HepG2 (cell line): Measurements from ENCODE around the gene TBCEL. TPM values are rescaled to one million over a fixed set of nuclear protein-coding genes. Genes with fewer than 3 reads are reported as not detected.

ENCODE experiments used
- ATAC-seq: fragments of 200-7000 bp; cut with Tn5 transposase; 3 replicates; pipeline ENCODE4 v1.9.1; 2020; ENCODE audit warnings: mild to moderate bottlenecking, moderate library complexity
- BruUV-seq: library from RNA; stranded (reverse); fragments of 400-500 nt; replicated peaks from 2 replicates; lab custom pipeline; 2021; lab: Mats Ljungman, UMichigan
- CTCF ChIA-PET: fragments of 300-600 bp; formaldehyde crosslinking; extraction: SDS; loops from one replicate; lab custom pipeline; 2021; ENCODE audit warnings: low total read pairs, inconsistent platforms, low intra/inter-chr PET ratio; lab: Yijun Ruan, JAX
- POLR2A ChIA-PET: fragments of 350-600 bp; sonication (Branson Sonifier 250); formaldehyde crosslinking; loops from one replicate; lab custom pipeline; 2020; ENCODE audit warnings: antibody characterized with exemption, inconsistent platforms; lab: Yijun Ruan, JAX
- DNase-seq: peaks from one replicate; pipeline ENCODE4 v3.0.0-alpha.2; 2015; ENCODE audit warnings: low spot score
- FAIRE-seq: peaks from 3 replicates; lab custom pipeline; 2011; peaks lifted over from hg19 to GRCh38; lab: Jason Lieb, UNC
- H2AFZ ChIP-seq: one replicate; pipeline ENCODE4 v1.6.1; 2011; ENCODE audit warnings: low read length, inconsistent platforms
- H3K27ac ChIP-seq: fragments of 300-600 bp; 3 replicates; pipeline ENCODE4 v1.8.0; 2011; ENCODE audit warnings: mixed run types, mild to moderate bottlenecking, mixed read lengths, low read length, inconsistent platforms; ENCODE audit not compliant: insufficient read depth; ENCODE audit errors: extremely low read length
- H3K27me3 ChIP-seq, 2 experiments: fragments of 200-600 bp in 1 of 2; 2 replicates in 1 of 2; 3 replicates in 1 of 2; pipeline versions ENCODE4 v1.6.0 to v1.8.0; 2011; ENCODE audit warnings: low read length in 2 of 2, mild to moderate bottlenecking in 2 of 2, moderate library complexity in 2 of 2, inconsistent platforms in 1 of 2; ENCODE audit not compliant: insufficient read depth in 2 of 2, control insufficient read depth in 1 of 2
- H3K36me3 ChIP-seq, 2 experiments: fragments of 200-600 bp in 1 of 2; replicated peaks in 1 of 2; 2 replicates in 1 of 2; 3 replicates in 1 of 2; pipeline versions ENCODE4 v1.5.1 to v1.8.0; 2011; ENCODE audit warnings: low read length in 2 of 2, inconsistent platforms in 1 of 2; ENCODE audit not compliant: insufficient read depth in 2 of 2, control insufficient read depth in 1 of 2
- H3K4me1 ChIP-seq: 2 replicates; pipeline ENCODE4 v1.5.1; 2012; ENCODE audit warnings: low read length, inconsistent platforms; ENCODE audit not compliant: insufficient read depth
- H3K4me2 ChIP-seq: 2 replicates; pipeline ENCODE4 v1.6.0; 2011; ENCODE audit warnings: low read depth, low read length, inconsistent platforms
- H3K4me3 ChIP-seq, 3 experiments: fragments of 200-600 bp in 1 of 3; sonication (generic), shearing (Covaris generic) in 1 of 3; replicated peaks in 1 of 3; 2 replicates each; pipeline ENCODE4 v1.5.1; 2011 to 2016; ENCODE audit warnings: low read length in 3 of 3, inconsistent platforms in 2 of 3, low read depth in 2 of 3, mild to moderate bottlenecking in 2 of 3, control low read depth in 1 of 3, mixed read lengths in 1 of 3; ENCODE audit not compliant: insufficient read depth in 1 of 3
- H3K79me2 ChIP-seq: one replicate; pipeline ENCODE4 v1.6.1; 2011; ENCODE audit warnings: low read length, inconsistent platforms; ENCODE audit not compliant: insufficient read depth
- H3K9ac ChIP-seq: 2 replicates; pipeline ENCODE4 v1.6.0; 2011; ENCODE audit warnings: mild to moderate bottlenecking, low read depth, low read length, inconsistent platforms; ENCODE audit not compliant: insufficient read depth
- H3K9me3 ChIP-seq: 2 replicates; pipeline ENCODE4 v1.5.1; 2012; ENCODE audit warnings: mild to moderate bottlenecking, low read length
- H4K20me1 ChIP-seq: 2 replicates; pipeline ENCODE4 v1.6.0; 2011; ENCODE audit warnings: inconsistent platforms, mild to moderate bottlenecking, low read length, moderate library complexity; ENCODE audit not compliant: insufficient read depth
- ELF4 ChIP-seq: sonication (generic); formaldehyde crosslinking; IDR thresholded peaks from 2 replicates; pipeline ENCODE4 v1.5.0; 2020; ENCODE audit warnings: missing genetic modification reagents, mild to moderate bottlenecking, moderate library complexity, borderline replicate concordance
- EP300 ChIP-seq, 3 experiments: sonication (generic) in 1 of 3; formaldehyde crosslinking in 1 of 3; IDR thresholded peaks; 2 replicates each; pipeline versions ENCODE4 v1.5.1 to v1.6.1; 2011 to 2020; ENCODE audit warnings: low read depth in 2 of 3, low read length in 2 of 3, borderline replicate concordance in 1 of 3, improper control_type of control experiment in 1 of 3, mild to moderate bottlenecking in 1 of 3, missing genetic modification reagents in 1 of 3, moderate library complexity in 1 of 3
- GABPA ChIP-seq, 2 experiments: IDR thresholded peaks; 2 replicates each; pipeline ENCODE4 v1.6.1; 2011 to 2016; ENCODE audit warnings: low read depth in 2 of 2, low read length in 1 of 2, missing biosample characterization in 1 of 2, missing genetic modification characterization in 1 of 2
- RBAK ChIP-seq: sonication (generic); formaldehyde crosslinking; IDR thresholded peaks from 2 replicates; pipeline ENCODE4 v1.5.1; 2020; ENCODE audit warnings: mild to moderate bottlenecking, missing genetic modification reagents
- RBM22 ChIP-seq: fragments of 200-400 bp; formaldehyde crosslinking; optimal IDR thresholded peaks from 2 replicates; pipeline ENCODE3; 2017; ENCODE audit warnings: mild to moderate bottlenecking, low read length, moderate library complexity
- SSRP1 ChIP-seq: IDR thresholded peaks from 2 replicates; pipeline ENCODE4 v1.6.1; 2016; ENCODE audit warnings: control low read depth
- STAT6 ChIP-seq: sonication (generic); formaldehyde crosslinking; IDR thresholded peaks from 2 replicates; pipeline ENCODE4 v1.4.0; 2020; ENCODE audit warnings: missing genetic modification reagents, mild to moderate bottlenecking, borderline replicate concordance
- TRIM24 ChIP-seq: sonication (generic); formaldehyde crosslinking; IDR thresholded peaks from 2 replicates; pipeline ENCODE4 v1.8.0; 2022; ENCODE audit warnings: mild to moderate bottlenecking, missing genetic modification reagents
- ZFP36L2 ChIP-seq: sonication (generic); formaldehyde crosslinking; IDR thresholded peaks from 2 replicates; pipeline ENCODE4 v1.4.0; 2020; ENCODE audit warnings: missing genetic modification reagents
- ZNF251 ChIP-seq: sonication (generic); formaldehyde crosslinking; IDR thresholded peaks from 2 replicates; pipeline ENCODE4 v1.9.0; 2021; ENCODE audit warnings: mild to moderate bottlenecking, missing genetic modification reagents
- ZNF292 ChIP-seq: sonication (generic); formaldehyde crosslinking; IDR thresholded peaks from 2 replicates; pipeline ENCODE4 v1.8.1; 2022; ENCODE audit warnings: mild to moderate bottlenecking, low read depth, missing genetic modification reagents, borderline replicate concordance
- WGBS: methylation state at CpG from one replicate; pipeline ENCODE4 v1.1.6; 2017; ENCODE audit warnings: low lambda C conversion rate; 5-methylcytosine and 5-hydroxymethylcytosine counted together
- in situ Hi-C: cut with HindIII; loops from 2 replicates; pipeline ENCODE4 v1.10.0; 2017; ENCODE audit warnings: low pct_unique_long_range_greater_than_20kb; ENCODE audit not compliant: extremely low pct_ligation_motif_present
- intact Hi-C: fragments of 100-400 bp; cut with micrococcal nuclease; formaldehyde crosslinking; loops from one replicate; pipeline ENCODE4 v1.10.0; 2022; ENCODE audit not compliant: unreplicated experiment
- polyA plus RNA-seq, 8 experiments: library from polyadenylated mRNA; depleted of rRNA in 3 of 8; stranded (reverse) in 7 of 8; unstranded in 1 of 8; fragments of >200 nt; fragmentation: Illumina TruSeq in 4 of 8; extraction: Trizol in 4 of 8; gene quantifications; 2 replicates each; pipeline versions ENCODE4 v1.2.1 to v1.2.3, GENCODE V29; 2011 to 2016; ENCODE audit warnings: low read depth in 4 of 8, missing spikeins in 1 of 8, mixed read lengths in 1 of 8; ENCODE audit not compliant: insufficient read depth in 1 of 8
- total RNA-seq, 5 experiments: library from RNA; depleted of rRNA; stranded (reverse); fragments of >200 nt; fragmentation: Illumina TruSeq; extraction: Trizol; gene quantifications; 2 replicates each; pipeline ENCODE4 v1.2.3, GENCODE V29; 2016; ENCODE audit warnings: low read depth in 1 of 5
- TF ChIP-seq, protein P1 (sequence below): sonication (generic); formaldehyde crosslinking; conservative IDR thresholded peaks from 2 replicates; pipeline ENCODE4 v1.5.0; 2020; ENCODE audit warnings: missing genetic modification reagents
- TF ChIP-seq, protein P2 (sequence below): sonication (generic); formaldehyde crosslinking; IDR thresholded peaks from 2 replicates; pipeline ENCODE4 v1.4.0; 2020; ENCODE audit warnings: mild to moderate bottlenecking, missing genetic modification reagents
- TF ChIP-seq, protein P3 (sequence below): IDR thresholded peaks from 2 replicates; pipeline ENCODE4 v1.6.1; 2012; ENCODE audit warnings: low read length, improper control_type of control experiment

The TBCEL gene
- total and polyA plus RNA-seq, 2 of the 13 experiments (the other 11 are each of a cell fraction or from before 2014, with no cell fraction given), result 6.1 to 12.5 TPM

DNA sequence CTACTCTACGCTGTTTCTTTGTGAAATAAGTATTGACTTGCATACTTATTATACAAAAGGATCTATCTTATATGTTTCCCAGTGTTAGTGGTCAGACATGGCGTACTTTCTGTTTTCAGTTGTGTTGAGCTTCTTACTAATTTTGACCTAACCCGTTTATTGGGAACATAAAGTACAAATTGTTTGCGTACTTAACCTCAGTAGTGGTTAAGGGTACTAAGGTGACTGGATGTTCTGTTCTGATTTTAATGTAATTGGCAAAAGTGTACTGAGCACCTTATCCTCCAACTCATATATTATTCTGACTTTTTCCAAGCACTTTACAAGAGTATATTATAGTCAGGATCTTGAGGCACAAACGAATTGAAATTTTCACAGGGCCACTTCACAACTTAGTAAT is 17.2 kb downstream of the TBCEL start:
- CTCF ChIA-PET, result no interaction called here
- no peaks in the 10 kb centered on the region for H3K27me3 ChIP-seq
- no peak overlapping the region for H3K9ac ChIP-seq
- no peaks in the 10 kb centered on the region for H3K9me3 ChIP-seq
- FAIRE-seq (no peak), ATAC-seq (no peak), DNase-seq (no peak)
- intact Hi-C loops, result no loop called here
- no peak overlapping the region for H2AFZ ChIP-seq
- no peak overlapping the region for H3K27ac ChIP-seq
- no peaks in the 10 kb centered on the region for H3K36me3 ChIP-seq
- 95% methylated on average over 5 of the region's 5 CpGs for WGBS
- H3K4me2 ChIP-seq, result no peak overlapping the region
- in situ Hi-C loops, result no loop called here
- POLR2A ChIA-PET, result no interaction called here
- TF ChIP-seq ELF4 (CRISPR knock-in tag), result no peak
- TF ChIP-seq ZFP36L2 (CRISPR knock-in tag), result no peak
- no peak for TF ChIP-seq ZNF292 (CRISPR knock-in tag)
- no peak for TF ChIP-seq EP300 (IDR thresholded peaks at IDR 0.05; ENCODE audit: low read depth in 2 of 2, low read length in 2 of 2)
- no peak for TF ChIP-seq EP300 (CRISPR knock-in tag; IDR thresholded peaks at IDR 0.05; ENCODE audit: borderline replicate concordance)
- TF ChIP-seq, protein P1, sequence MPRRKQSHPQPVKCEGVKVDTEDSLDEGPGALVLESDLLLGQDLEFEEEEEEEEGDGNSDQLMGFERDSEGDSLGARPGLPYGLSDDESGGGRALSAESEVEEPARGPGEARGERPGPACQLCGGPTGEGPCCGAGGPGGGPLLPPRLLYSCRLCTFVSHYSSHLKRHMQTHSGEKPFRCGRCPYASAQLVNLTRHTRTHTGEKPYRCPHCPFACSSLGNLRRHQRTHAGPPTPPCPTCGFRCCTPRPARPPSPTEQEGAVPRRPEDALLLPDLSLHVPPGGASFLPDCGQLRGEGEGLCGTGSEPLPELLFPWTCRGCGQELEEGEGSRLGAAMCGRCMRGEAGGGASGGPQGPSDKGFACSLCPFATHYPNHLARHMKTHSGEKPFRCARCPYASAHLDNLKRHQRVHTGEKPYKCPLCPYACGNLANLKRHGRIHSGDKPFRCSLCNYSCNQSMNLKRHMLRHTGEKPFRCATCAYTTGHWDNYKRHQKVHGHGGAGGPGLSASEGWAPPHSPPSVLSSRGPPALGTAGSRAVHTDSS (CRISPR knock-in tag), result no peak
- no peak for TF ChIP-seq RBM22
- no peak for TF ChIP-seq ZNF251 (CRISPR knock-in tag)
- TF ChIP-seq STAT6 (CRISPR knock-in tag), result no peak
- TF ChIP-seq RBAK (CRISPR knock-in tag), result no peak
- TF ChIP-seq, protein P2, sequence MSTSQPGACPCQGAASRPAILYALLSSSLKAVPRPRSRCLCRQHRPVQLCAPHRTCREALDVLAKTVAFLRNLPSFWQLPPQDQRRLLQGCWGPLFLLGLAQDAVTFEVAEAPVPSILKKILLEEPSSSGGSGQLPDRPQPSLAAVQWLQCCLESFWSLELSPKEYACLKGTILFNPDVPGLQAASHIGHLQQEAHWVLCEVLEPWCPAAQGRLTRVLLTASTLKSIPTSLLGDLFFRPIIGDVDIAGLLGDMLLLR, result no peak
- no peak for TF ChIP-seq SSRP1
- TF ChIP-seq GABPA (IDR thresholded peaks at IDR 0.05; ENCODE audit: low read depth, low read length), result no peak
- TF ChIP-seq GABPA (CRISPR knock-in tag; IDR thresholded peaks at IDR 0.05; ENCODE audit: low read depth), result no peak
- TF ChIP-seq TRIM24 (CRISPR knock-in tag), result no peak
- TF ChIP-seq, protein P3, sequence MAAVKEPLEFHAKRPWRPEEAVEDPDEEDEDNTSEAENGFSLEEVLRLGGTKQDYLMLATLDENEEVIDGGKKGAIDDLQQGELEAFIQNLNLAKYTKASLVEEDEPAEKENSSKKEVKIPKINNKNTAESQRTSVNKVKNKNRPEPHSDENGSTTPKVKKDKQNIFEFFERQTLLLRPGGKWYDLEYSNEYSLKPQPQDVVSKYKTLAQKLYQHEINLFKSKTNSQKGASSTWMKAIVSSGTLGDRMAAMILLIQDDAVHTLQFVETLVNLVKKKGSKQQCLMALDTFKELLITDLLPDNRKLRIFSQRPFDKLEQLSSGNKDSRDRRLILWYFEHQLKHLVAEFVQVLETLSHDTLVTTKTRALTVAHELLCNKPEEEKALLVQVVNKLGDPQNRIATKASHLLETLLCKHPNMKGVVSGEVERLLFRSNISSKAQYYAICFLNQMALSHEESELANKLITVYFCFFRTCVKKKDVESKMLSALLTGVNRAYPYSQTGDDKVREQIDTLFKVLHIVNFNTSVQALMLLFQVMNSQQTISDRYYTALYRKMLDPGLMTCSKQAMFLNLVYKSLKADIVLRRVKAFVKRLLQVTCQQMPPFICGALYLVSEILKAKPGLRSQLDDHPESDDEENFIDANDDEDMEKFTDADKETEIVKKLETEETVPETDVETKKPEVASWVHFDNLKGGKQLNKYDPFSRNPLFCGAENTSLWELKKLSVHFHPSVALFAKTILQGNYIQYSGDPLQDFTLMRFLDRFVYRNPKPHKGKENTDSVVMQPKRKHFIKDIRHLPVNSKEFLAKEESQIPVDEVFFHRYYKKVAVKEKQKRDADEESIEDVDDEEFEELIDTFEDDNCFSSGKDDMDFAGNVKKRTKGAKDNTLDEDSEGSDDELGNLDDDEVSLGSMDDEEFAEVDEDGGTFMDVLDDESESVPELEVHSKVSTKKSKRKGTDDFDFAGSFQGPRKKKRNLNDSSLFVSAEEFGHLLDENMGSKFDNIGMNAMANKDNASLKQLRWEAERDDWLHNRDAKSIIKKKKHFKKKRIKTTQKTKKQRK, result no peak
- TF ChIP-seq, all 625 proteins: peak for 0
- peaks cover 44% of the 10 kb centered on the region for H3K4me1 ChIP-seq
- no peaks in the 10 kb centered on the region for H4K20me1 ChIP-seq
- BruUV-seq, result no TSS peak
- H3K79me2 ChIP-seq, result no peaks in the 10 kb centered on the region
- no peak overlapping the region for H3K4me3 ChIP-seq
